Measurements from ENCODE around the gene CYP27C1.
"Not testable (repeated sequence)": the region's sequence is repeated elsewhere in the genome, so short reads cannot be mapped to it uniquely, and the experiment has no call there.

Gene CYP27C1

DNA sequence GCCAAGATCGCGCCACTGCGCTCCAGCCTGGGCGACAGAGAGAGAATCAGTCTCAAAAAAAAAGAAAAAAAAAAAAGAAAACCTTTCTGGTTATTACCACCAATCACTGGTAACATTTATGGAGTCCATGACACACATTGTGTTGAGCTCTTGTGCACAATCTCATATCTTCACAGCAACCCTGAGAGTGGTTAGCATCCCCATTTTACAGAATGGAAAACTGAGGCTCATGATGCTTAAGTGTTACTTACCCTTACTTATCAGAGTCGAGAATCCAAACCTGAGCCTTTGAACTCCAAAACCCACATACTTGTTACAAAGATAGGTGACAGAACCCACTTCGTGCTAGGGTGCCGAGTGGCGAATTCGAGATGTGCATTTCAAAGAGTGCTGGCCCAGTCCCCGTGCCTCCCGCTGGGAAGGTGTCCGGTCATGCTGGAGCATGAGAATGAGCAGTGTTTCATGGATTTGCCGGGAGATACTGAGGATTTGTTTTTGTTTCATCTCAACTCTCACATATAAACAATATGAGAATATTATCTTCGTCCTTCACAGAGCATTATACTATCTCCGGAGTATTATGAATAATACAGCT lies 50.9 kb downstream of the CYP27C1 start:
- no peak for DNase-seq

DNA sequence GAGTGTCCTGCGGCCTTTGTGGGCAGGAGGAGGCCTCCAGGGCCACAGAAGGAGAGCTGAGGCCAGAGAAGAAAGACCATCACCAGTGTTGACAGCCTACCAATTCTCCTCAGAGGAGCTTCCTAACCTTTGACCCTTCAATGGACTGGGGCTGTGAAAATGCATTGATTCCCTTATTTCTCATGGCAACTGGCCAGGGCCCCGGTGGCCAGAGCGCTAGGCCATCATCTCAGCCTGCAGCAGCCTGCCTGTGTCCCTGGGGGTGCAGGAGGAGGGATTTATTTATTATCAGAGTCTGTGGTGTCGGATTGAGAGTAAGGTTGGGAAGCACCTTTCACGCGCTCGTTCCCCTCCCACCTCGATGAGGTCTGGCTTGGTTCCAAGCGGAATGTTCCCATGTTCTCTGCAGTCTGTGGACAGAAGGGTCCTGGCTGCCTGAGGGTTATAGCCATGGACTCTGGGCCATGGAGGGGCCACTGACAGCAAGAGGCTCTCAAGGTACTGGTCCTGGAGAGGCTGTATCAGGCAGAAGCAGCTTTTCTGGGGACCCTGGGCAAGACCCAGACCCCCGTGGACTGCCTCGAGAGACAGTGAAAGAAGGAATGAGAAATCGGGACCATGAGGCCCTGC lies 53.8 kb downstream of the CYP27C1 start:
- DNase-seq = no peak

DNA sequence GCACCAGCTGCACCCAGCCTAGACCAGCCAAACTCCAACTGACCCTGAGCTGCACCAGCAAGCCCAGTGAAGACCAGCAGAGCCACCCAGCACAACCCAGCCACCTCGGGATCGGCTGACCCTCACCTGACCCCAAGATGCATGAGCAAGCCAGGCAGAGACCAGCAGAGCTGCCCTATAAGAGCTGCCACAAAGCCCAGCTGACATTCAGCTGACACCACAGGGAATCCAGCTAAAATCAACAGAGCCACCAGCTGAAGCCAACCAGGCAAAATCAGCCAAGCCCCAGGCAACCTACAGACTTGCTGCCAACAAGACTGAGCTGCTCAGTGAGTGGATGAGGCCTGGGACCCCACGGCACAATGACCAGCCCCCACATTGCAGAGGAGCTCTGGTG lies 54.6 kb downstream of the CYP27C1 start:
- no peak for DNase-seq

DNA sequence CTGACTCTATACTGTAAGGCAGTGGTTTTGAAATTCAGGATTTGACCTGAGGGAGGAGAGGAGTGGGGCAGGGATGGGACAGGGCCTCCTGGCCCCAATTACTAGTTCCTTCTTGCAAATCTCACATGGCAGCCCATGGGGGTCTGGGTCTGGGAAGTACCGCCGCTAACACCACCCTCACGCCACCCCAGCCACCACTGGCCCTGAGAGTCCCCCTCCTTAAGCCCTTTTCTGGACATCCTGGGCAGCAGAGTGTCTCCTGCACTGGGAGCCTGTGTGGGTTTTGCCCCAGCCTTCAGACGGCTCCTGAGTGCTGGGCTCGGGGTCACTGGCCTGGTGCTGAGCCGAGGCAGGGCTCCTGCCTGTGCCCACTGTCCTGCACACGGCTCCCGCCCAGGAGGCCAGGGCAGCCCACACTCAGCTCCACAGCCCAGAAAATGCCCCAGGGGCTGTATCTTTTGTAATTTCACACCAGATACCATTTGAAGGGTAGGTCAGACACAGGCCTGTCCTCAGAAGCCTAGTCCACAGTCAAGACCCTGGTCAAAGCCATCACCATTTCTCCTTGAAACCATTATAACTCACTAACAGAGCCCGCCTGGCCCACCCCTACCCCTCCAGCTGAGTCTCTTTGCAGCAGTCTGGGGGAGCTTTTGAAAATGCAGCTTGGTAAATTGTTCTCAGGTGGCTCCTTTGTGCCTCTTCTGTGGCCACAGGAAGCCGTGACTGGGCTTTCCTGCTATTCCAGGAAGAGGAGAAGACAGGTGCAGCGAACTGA lies 55.1 kb downstream of the CYP27C1 start:
- DNase-seq = no peak

DNA sequence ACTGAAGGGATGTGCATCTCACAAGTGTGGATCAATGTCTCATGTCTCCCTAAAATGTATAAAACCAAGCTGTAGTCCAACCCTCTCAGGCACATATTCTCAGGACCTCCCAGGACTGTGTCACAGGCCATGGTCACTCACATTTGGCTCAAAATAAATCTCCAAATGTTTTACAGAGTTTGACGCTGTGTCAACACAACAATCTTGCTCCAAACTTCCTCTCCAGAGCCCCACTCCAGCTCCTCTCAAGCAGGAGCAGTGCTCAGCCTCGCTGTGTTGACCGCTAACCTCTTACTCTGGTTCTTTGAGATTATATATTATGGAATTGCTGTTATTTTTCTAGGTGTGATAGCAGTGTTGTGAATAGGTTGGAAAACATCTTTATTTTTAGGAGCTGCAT lies 56.2 kb downstream of the CYP27C1 start:
- DNase-seq = no peak

DNA sequence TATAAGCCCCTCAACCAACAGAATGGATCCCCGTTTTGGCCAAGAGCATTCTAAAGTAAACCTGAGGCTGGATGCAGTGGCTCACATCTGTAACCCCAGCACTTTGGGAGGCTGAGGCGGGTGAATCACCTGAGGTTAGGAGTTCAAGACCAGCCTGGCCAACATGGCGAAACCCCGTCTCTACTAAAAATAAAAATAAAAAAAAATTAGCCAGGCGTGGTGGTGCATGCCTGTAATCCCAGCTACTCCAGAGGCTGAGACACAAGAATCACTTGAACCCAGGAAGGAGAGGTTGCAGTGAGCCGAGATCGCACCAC lies 57.1 kb downstream of the CYP27C1 start:
- not testable (repeated sequence) for DNase-seq

DNA sequence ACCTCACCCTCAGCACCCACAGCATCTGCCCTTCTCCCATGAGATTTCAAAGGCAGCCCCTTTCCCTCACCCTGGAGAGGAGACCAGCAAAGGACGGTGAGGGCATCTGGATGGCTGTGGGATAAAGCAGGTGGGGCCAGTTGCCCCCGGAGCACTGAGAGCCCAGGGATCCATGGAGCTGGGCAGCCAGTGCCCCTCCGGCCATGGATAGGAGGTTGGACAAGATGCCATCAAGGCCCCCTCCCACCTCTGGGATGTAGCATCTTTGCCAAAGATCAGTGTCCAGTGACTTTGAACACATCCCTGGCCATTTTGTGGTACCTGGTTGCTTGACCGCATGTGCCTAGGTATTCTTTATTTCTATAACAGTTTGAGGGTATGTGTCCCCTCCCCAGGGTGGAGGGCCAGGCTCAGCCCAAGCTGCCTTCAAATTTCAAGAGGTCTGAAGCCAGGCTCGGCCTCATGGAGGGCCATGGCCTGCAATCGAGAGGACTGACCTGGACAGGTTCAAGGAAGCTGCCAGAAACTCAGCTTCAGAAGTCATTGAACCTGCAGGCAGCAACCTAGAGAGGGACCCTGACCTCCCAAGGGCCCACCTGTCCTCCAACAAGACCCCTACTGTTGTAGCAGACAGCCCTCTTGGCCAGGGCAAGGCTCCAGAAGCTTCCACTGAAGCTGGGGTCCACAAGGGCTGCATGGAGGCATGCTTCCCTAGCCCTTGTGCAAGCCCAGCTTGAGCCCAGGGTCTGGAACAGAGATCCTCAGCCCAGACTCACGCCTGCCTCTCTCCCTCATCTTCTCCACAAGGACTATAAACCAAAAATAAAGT lies 57.6 kb downstream of the CYP27C1 start:
- DNase-seq = no peak

DNA sequence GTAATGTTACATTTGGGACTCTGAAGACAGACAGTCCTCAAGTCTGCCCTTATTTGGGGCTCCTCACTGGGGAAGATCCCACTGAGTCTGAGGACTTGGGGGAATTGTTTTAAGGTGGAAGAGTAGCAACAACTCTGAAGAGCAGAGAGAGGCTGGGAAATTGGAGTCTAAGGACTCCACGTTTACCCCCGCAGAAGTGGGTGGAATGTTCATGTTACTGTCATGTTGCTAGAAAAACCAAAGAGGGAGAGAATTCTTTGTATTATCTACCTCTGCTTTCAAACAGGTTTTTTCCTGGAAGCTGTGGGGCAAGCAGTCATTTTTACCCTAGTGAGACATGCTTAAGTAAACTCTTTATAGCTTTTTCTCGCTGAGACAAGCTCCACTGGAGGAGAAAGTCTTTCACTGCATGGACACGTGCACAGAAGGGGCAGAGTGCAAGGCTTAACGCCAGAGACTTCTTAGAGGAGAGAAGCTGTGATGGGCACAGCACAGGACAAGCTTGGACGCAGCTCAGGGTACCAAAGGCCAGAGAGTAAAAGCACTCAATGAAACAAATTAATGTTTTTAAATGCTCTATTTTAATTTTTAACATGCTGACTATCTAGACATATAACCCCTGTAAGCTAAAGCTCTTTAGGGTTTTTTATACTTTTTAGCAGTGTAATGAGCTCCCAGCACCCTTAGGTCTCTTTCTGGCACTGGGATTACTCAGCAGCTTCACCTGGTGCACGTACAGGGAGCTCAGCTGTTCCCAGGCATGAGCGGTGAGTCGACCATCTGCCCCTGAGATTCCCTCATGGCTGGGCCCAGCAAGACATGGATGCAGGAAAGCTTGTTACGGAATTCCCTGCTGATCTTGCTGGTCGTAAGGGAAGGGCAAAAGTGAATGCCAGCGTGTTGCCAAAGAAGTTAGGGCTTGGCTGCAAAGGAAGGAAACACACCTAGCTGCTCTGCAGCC lies 58.6 kb downstream of the CYP27C1 start:
- DNase-seq = no peak

DNA sequence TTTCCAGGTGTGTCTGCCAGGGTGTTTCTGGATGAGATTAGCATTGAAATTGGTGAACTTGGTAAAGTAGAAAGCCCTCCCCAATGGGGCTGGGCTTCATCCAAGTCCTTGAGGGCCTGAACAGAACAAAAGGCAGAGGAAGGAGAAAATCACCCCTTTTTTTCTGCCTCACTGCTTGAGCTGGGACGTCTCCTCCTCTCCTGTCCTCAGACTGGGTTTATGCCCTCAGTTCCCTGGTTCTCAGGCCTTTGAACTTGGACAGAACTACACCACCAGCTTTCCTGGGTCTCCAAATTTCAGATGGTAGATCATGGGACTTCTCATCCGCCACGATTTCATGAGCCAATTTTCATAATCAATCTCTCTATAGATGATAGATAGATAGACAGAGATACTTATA lies 59.4 kb downstream of the CYP27C1 start:
- no peak for DNase-seq

DNA sequence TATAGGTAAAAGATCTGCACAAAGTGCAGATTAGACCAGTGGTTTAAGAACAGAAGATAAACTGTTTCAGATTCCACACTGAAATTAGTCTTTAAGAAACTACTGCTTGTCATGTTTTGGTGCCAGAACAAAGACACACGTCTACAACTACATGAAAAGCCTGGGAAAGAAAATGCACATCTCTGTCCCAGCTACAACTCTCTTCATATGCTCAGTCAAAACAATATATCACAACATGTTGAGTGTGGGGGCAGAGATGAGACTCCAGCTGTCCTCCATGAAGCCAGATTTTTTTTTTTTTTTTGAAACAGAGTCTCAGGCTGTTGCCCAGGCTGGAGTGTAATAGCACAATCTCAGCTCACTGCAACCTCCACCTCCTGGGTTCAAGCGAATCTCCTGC lies 60.6 kb downstream of the CYP27C1 start:
- DNase-seq = no peak

DNA sequence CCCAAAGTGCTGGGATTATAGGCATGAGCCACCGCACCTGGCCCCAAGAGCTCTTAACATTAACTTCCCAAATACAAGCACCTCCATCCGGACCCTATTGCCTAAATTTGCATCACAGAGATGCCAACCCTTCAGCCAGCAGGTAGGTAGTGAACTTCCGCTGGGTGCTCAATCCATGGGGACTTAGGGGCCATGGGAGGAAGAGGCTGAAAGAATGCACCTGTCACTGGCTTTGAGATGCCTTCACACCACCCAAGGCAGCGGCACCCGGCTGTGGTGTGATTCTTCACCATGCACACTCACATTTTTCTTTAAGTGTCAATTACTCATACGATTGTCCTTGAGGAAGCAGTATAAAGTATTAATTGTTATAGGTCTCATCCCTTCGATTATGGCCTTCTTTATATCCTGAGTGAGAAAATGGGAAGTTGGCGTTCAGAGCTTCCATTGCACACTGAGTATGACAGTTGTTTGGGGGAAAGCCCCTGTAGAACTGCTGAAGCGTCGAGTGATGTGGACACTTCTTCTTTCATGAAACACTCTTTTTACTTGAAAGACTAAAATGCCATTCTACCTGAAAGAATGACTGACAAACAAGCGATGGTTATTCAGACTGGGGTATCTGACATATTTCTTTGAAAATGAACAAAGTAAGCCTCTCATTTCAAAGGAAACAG lies 61.3 kb downstream of the CYP27C1 start:
- no peak for DNase-seq

DNA sequence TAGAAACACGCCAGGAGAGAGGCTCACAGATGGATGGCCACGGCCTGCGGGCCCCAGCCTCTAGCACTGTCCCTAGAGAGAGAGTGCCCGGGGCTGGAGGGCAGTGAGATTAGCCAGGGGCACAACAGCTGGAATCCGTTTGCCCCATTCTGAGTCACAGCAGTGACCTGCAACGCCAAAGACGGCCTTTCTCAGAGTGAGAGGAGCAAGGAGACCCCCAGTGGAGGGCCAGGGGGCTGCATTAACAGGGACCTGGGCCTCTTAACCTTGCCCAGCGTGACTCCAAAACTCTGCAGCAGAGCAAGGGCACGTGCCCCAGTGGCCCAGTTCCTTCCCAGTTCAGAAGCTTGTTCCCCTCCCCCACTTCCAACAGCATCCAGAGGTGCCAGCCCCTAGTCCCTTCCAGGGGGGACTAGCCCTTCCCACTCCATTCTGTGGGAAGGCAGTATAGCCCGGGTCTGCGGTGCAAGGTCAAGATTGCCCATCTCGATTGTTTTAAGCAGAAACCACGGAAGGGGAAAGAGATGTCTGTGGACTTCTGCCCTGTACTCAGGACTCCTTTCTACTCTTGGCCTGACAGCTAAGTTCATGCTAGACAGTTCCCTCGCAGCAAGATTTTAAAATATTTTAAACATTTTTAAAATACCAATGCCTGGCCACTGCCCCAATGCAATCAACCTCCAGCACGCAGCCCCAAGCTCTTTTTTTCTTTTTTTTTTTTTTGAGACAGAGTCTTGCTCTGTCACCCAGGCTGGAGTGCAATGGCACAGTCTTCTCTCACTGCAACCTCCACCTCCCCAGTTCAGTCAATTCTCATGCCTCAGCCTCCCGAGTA lies 62.2 kb downstream of the CYP27C1 start:
- no peak for DNase-seq

DNA sequence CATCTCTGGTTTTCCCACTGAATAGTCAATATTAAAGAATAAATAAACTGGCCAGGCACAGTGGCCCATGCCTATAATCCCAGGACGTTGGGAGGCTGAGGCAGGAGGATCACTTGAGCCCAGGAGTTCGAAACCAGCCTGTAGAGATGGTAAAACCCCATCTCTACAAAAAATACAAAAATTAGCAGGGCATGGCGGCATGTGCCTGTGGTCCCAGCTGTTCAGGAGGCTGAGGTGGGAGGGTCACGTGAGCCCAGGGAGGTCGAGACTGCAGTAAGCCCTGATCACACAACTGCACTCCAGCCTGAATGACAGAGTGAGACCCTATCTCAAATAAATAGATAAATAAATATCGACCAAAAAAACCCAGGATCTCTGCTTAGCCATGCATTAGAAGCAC lies 63.0 kb downstream of the CYP27C1 start:
- DNase-seq = no peak

DNA sequence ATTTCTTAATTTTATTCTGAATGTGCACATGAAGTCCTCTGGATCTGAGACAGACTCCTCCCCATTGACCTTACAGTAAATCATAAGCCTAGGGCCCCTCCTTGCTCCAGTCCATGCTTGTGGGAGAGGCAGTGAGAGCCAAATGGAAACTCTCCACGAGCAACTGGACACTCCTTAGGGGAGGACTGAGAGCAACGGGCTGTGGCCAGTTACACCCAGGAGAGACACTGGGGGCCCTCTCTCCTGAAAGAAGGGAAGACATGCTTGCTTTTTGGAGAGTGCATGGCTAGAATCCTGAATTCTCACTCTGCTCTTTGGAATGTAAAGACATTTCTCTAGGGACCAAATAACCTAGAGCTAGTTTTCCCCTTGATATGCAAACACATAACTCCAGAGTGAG lies 64.2 kb downstream of the CYP27C1 start:
- no peak for DNase-seq

DNA sequence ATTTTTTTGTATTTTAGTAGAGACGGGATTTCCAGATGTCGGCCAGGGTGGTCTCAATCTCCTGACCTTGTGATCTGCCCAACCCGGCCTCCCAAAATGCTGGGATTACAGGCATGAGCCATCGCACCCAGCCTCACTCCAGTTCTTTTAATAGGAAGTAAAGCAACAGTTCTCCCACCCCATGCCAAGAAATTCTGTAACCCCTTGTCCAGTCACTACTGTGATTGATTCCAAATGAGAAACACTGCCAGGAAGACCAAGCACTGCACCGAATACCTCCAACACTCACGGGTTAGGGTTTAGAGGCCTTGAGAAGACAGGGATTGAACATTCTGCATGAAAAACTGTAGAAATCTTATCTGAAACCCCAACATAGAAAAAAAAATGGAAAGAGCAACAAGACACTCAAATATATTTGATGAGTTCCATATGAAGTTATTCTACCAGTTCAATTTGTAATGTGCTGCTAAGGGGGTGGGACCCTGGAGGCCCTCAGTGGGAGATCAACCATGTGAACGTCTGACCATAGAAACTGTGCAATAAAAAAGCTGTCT lies 65.0 kb downstream of the CYP27C1 start:
- DNase-seq = no peak

DNA sequence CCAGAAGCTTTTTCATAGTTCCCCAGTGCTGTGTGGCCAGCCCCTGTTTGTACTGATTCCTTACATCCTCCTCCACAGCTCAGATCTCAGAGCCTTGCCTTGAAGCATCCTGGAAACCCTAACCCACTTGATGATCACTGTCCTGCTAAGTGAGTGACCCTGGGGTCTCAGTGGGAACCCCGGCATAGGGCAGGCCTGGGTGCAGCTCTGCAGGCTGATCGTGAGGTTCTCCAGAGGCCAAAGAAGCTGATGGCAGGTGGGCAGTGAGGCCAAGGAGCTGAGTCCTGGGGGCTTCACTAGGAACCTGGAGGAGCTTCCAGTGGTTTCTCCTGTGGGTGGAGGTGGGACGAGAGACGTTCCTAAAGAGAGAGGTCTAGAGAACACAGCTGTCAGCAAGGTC lies 65.7 kb downstream of the CYP27C1 start:
- DNase-seq = no peak

DNA sequence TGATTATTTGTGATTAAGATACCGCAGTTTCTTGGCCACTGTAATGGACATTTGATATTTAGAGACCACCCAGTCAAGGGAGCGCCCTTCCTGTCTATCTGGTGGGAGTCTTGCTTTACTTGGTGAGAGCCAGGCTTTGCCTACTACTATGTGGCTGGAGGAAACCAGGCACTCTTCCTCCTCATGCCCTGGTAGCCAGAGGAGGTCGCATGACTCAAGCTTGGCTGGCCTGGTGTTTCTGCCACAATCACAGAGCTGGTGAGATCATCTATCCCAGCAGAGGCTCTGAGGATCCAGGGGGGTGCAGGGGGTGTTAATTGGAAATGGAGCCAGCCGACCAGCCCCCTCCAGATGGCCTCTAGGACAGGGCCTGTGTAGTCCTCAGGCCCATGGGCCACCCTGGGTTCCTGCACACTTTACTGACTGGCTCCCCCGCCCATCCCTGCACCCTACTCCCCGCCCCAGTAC lies 66.4 kb downstream of the CYP27C1 start:
- no peak for DNase-seq

DNA sequence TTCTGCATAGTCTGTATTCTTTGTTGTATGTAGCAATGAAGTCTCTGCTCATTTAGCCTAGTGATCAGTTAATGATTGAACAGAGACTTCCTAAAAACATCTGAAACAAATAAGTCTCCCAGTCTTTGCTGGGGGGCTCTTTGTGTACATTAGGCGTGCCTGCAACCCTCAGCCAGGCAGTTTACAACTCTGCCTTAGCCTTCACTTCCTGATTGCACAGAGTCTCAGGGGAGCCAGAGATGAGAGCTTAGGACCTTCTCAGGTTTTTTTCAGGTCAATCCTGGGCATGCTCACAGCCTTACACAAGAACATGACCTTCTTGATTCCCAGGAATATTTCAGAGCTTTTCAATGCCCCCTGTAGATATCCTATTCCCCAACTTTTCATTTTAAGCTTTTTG lies 69.1 kb downstream of the CYP27C1 start:
- DNase-seq = no peak

DNA sequence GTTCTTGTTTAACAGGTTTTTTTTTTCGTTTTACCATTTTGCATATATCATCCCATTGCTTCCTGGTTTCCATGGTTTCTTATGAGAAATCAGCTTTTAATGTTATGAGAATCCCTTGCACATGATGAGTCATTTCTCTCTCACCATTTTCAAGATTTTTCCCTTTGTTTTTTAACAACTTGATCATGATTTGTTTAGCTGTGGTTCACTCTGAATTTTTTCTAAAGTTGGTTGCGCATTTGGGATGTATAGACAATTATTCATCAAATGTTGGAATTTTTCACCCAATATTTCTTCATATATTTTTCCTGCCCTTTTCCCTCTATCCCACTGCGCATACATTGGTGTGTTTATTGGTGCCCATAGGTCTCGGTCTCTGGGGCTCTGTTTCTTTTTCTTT lies 70.7 kb downstream of the CYP27C1 start:
- DNase-seq = no peak

DNA sequence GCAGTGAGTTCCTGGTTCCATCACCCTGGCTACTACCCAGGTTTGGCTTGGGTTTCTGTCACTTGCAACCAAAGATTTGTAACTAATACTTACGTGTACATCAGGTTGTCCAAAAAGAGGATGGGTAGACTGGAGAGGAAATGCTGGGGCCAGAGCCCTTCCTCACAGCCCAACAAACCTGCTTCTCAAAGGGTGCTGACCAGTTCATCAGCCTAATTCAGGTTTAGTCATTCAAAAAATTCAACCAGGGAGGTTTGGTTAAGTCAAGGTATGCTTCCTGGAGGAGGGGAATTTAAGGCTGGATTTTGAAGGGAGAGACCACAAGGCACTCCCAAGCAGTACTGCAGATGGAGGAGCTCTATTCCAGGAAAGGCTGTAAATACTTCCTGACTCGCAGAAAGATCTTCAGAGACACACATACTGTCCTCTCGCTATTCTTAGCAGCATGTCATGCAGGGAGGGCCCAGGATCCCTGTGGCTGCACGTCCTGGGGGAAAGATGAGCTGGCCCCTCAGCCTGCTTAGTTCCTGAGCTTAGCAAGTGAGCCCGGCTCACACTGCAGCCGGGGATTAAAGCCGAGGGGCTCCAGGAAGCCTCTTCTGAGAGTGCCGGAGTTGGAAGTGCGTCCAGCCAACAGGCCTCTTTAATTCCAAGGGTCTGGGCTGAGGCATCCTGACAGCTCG lies 73.1 kb downstream of the CYP27C1 start:
- DNase-seq = no peak

All from activated CD4-positive, CD25-positive, alpha-beta regulatory T cell treated with anti-CD3 and anti-CD28 coated beads, Interleukin-2, amount 50 U/mL, for 72 hours (primary cell).